HG03378 (cell line): ENCODE data around the gene SMAD3.

Experiments
- ATAC-seq: cut with Tn5 transposase; IDR thresholded peaks from one replicate; pipeline ENCODE4 v1.9.1; 2021; ENCODE audit warnings: mild to moderate bottlenecking, moderate library complexity; ENCODE audit not compliant: unreplicated experiment

SMAD3 gene

GRCh38 chr15:67176195-67176971 lies 111.0 kb downstream of the SMAD3 start:
- ATAC-seq: no peak

- ATAC-seq: no peak
These were observed 112.3 kb downstream of the SMAD3 start for GRCh38 chr15:67177752-67178151.

DNA sequence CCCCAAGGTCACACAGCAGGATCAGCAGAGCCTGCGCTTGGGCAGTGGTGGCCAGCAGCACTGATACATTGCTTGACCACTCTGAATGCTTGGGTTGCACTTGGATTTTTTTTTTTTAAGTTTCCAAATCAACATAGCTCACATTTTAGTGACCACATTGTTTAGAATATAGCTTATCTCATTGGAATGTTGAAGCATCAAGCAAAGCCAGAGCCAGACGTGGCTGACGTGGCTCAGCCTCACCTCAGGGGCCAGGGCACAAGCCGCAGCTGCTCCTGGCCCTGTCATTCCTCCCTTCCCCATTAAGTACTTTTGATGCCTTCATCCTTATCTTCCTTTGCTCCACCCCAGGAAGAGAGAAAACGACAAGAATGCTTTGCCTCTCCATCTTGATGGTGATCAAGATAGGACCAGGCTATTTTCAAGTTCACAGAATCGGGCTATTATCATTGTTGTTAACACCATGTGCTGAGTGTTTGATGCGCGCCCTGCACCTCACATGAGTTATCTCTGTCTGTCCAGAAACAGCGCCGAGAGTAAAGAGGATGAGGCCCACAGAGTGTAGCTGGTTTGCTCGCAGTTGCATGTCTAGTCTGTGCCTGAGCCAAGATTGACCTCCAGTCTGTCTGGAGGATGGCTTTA lies 113.3 kb downstream of the SMAD3 start:
- no peak for ATAC-seq

DNA sequence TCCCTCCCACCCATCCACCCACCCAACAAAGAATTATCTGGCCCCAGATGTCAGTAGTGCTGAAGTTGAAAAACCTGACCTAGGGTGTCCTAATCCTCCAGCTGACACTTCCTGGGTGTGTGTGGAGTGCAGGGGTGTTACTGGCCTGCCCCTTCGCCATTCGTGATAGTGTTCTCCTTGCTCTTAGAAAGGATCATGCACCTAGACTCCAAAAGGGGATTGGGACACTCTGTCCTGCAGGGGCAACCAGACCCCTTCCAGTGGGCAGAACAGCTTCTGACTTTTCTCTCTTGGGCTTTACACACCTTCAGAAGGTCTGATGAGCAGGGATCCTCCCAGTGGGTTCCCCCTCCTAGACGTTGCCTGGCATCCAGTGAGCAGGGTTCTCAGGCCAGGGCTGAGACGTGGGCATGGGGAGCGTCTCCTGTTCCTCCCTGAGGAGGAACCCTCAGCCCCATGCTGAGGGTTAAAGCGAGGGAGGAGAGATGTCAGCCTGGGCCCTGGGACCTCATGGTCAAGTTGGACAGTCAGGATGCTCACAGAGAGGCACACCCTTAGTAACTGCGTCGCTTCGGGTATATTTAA lies 114.1 kb downstream of the SMAD3 start:
- no peak for ATAC-seq

- ATAC-seq: no peak
These were observed 114.6 kb downstream of the SMAD3 start for GRCh38 chr15:67180035-67180434.

- ATAC-seq: no peak
These were observed 115.3 kb downstream of the SMAD3 start for GRCh38 chr15:67180514-67181191.

DNA sequence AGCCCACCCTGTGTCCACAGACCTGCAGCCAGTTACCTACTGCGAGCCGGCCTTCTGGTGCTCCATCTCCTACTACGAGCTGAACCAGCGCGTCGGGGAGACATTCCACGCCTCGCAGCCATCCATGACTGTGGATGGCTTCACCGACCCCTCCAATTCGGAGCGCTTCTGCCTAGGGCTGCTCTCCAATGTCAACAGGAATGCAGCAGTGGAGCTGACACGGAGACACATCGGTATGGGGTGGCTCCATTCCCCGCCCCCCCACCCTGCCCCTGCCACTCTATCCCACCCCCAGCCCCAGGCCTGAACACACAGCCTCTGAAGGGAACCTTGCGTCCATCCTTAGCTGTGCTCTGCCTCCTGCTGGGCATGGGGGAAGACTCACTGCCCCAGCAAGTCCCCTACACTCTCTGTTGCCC lies 115.8 kb downstream of the SMAD3 start:
- no peak for ATAC-seq

- ATAC-seq: no peak
These were observed 118.2 kb downstream of the SMAD3 start for GRCh38 chr15:67183443-67184169.

- ATAC-seq: no peak
These were observed 119.0 kb downstream of the SMAD3 start for GRCh38 chr15:67184208-67184925.

DNA sequence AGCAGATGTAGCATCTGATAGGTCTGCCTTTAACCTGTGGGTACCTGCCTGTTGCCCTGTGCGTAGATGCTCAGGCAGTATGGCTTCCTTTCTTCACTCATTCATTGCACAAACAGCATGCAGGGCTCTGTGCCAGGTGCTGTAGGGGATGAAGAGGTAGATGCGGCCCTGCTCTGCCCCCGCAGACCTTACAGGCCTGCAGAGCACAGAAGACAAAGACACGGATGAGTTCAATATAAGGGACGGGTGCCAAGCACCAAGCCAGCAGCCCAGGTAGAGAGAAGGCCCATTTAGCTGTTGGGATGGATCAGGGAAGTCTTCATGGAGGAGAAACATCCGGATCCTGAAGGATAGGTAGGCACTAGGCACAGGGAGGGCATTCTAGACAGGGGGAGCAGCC lies 119.6 kb downstream of the SMAD3 start:
- no peak for ATAC-seq

GRCh38 chr15:67185621-67186225 lies 120.3 kb downstream of the SMAD3 start:
- no peak for ATAC-seq

- ATAC-seq: no peak
These were observed 120.8 kb downstream of the SMAD3 start for GRCh38 chr15:67186226-67186649.

- no peak for ATAC-seq
These were observed 121.3 kb downstream of the SMAD3 start for GRCh38 chr15:67186688-67187087.

GRCh38 chr15:67187351-67187854 lies 122.0 kb downstream of the SMAD3 start:
- no peak for ATAC-seq

DNA sequence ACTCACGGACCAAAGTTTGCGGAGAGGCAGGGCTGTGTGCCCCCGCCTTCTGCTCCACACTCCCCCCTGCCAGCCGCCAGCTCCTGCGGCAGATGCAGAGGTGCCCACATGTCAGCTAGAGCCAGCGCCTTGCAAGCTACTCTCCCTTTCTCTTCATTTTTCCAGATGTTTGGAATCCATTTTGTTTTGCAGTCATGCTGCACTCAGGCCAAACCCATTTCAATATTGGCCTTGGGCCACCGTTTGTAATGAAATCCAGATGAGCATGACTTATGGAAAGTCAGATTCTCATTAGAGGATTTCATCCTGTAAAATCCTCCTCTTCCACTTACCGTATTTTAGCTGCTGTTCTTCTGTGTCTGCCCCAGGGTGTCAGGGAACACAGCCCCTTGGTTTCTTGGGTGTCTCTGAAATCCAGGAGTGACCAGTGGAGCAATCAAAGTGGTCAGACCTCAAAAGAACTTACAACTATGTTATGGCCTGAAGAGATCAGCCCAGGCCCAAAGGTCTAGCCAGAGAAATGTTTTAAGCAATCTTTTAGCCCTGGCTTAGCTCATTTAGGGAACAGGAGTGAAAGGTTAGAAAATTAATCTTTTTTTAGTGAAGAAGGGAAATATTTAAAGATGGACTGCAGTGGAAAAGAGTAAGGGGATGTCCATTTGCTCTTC lies 123.3 kb downstream of the SMAD3 start:
- no peak for ATAC-seq

- no peak for ATAC-seq
These were observed 124.1 kb downstream of the SMAD3 start for GRCh38 chr15:67189326-67190051.

DNA sequence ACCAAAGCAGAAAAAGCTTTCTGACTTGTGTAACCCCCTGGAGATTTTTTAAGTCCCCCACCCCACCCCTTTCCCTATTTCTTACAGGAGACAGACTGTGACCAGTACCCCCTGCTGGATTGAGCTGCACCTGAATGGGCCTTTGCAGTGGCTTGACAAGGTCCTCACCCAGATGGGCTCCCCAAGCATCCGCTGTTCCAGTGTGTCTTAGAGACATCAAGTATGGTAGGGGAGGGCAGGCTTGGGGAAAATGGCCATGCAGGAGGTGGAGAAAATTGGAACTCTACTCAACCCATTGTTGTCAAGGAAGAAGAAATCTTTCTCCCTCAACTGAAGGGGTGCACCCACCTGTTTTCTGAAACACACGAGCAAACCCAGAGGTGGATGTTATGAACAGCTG lies 124.9 kb downstream of the SMAD3 start:
- no peak for ATAC-seq

DNA sequence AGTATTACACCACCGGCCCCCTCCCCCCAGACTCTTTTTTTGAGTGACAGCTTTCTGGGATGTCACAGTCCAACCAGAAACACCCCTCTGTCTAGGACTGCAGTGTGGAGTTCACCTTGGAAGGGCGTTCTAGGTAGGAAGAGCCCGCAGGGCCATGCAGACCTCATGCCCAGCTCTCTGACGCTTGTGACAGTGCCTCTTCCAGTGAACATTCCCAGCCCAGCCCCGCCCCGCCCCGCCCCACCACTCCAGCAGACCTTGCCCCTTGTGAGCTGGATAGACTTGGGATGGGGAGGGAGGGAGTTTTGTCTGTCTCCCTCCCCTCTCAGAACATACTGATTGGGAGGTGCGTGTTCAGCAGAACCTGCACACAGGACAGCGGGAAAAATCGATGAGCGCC lies 125.4 kb downstream of the SMAD3 start:
- no peak for ATAC-seq
